ENCODE measurements around the gene CEP57L1.

GRCh38 chr6:109124219-109124618 is 28.9 kb downstream of the CEP57L1 start:
- TF ChIP-seq GABPA (IDR thresholded peaks at IDR 0.05 in 1 of 2, conservative IDR thresholded peaks at IDR 0.05 in 1 of 2): no peak
- TF ChIP-seq CTCF (IDR thresholded peaks at IDR 0.05; ENCODE audit: low read depth, low read length, missing input control): no peak

Data from liver (tissue), 3 donors.